ENCODE measurements around the gene EOLA1. TPM values are rescaled to one million over a fixed set of nuclear protein-coding genes. Genes with fewer than 3 reads are reported as not detected.
A peak's percentile ranks its signal among the peaks of the same experiment; 100 is the strongest.

EOLA1 gene
- total RNA-seq, 1 experiment from 2014 or later = 9.0 TPM

- H3K27ac ChIP-seq (ENCODE audit: low read depth, low read length) = no peak overlapping the region
- ChIA-PET RAD21 (ENCODE audit: low non-redundant PET in 1 of 2, low total read pairs in 2 of 2, uncharacterized antibody in 2 of 2, unreplicated experiment in 2 of 2) (no interaction called here), CTCF (interaction anchor here (1.8 kb wide), 1 partner anchor 451 kb away, joined by 8 read pairs; no protein-coding TSS in a partner anchor), POLR2A (no interaction called here)
- H4K20me1 ChIP-seq (ENCODE audit: insufficient read depth) = no peaks in the 10 kb centered on the region
- no peaks in the 10 kb centered on the region for H3K36me3 ChIP-seq (ENCODE audit: control insufficient read depth in 1 of 2, insufficient read depth in 2 of 2, low read length in 2 of 2)
- H3K9me2 ChIP-seq (ENCODE audit: insufficient read depth) = no peaks in the 10 kb centered on the region
- H3K27me3 ChIP-seq (ENCODE audit: insufficient read depth, low read length) = no peaks in the 10 kb centered on the region
- no peak for DNase-seq (ENCODE audit: low read depth, low spot score)
- ATAC-seq = peak; percentile 8
- BruUV-seq (replicated peaks) = no TSS peak
- no peaks in the 10 kb centered on the region for H3K79me2 ChIP-seq (ENCODE audit: insufficient read depth, low read length)
- no peak overlapping the region for H3K4me3 ChIP-seq (replicated peaks in 1 of 2; ENCODE audit: low read depth in 1 of 2, low read length in 2 of 2)
- no peaks in the 10 kb centered on the region for H3K9me3 ChIP-seq (ENCODE audit: control insufficient read depth in 1 of 2, insufficient read depth in 1 of 2, low read depth in 1 of 2, low read length in 2 of 2)
- intact Hi-C loops (cut with micrococcal nuclease) = no loop called here
- H2AFZ ChIP-seq (ENCODE audit: low read depth, low read length, poor library complexity, severe bottlenecking) = no peak overlapping the region
- peak in 2 of 3 experiments; percentile 19 to 36; a peak in 3 of 6 replicates for TF ChIP-seq CTCF (IDR thresholded peaks at IDR 0.05 in 2 of 3, conservative IDR thresholded peaks at IDR 0.05 in 1 of 3; ENCODE audit: borderline replicate concordance in 1 of 3, insufficient read depth in 1 of 3, low read depth in 2 of 3, low read length in 2 of 3)
- TF ChIP-seq ELF1 (IDR thresholded peaks at IDR 0.05; ENCODE audit: borderline replicate concordance, low read depth) = no peak
- H3K4me1 ChIP-seq (ENCODE audit: control insufficient read depth in 1 of 2, insufficient read depth in 2 of 2, low read length in 2 of 2) = peaks cover 11 to 35% of the 10 kb centered on the region in 2 experiments
- peak overlapping the region; percentile 63 for H3K4me2 ChIP-seq (ENCODE audit: low read length)
- no peak overlapping the region for H3K9ac ChIP-seq (ENCODE audit: low read length)
Measured at GRCh38 chrX:149510386-149510785, 30.4 kb upstream of the EOLA1 start.

DNA sequence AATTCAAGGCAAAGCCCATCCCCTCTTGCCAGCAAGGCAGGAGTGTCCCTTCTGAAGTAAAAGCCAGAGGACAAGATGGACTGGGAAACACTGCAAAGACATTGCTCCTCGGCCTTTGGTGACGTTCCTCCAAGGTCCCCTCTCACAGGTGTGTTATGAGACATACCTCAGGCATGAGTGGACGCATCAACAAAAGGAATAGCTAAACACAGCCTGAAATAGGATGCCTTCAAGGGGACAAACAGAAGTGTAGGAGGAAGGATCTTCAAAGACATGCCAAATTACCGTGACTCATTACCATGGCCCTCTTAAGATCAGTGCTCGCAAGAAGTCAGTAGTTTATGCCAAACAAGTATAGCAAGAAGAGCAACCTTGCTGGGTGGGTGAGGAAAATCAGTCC is 29.7 kb upstream of the EOLA1 start:
- H3K4me1 ChIP-seq (ENCODE audit: control insufficient read depth in 1 of 2, insufficient read depth in 2 of 2, low read length in 2 of 2) = peaks cover 11 to 29% of the 10 kb centered on the region in 2 experiments
- ATAC-seq (peak; percentile 80), DNase-seq (ENCODE audit: low read depth, low spot score) (peak; percentile 71)
- no peaks in the 10 kb centered on the region for H3K9me3 ChIP-seq (ENCODE audit: control insufficient read depth in 1 of 2, insufficient read depth in 1 of 2, low read depth in 1 of 2, low read length in 2 of 2)
- ChIA-PET RAD21 (ENCODE audit: low non-redundant PET in 1 of 2, low total read pairs in 2 of 2, uncharacterized antibody in 2 of 2, unreplicated experiment in 2 of 2) (no interaction called here), POLR2A (no interaction called here), CTCF (interaction anchor here (1.2 to 2.1 kb wide), 5 partner anchors 15 to 452 kb away, joined by 4 to 14 read pairs (median 5); no protein-coding TSS in a partner anchor)
- no TSS peak for BruUV-seq (replicated peaks)
- H3K4me3 ChIP-seq (replicated peaks in 1 of 2; ENCODE audit: low read depth in 1 of 2, low read length in 2 of 2) = peak overlapping the region in 1 of 2 experiments; percentile 32; a peak in 1 of 4 replicates
- H3K79me2 ChIP-seq (ENCODE audit: insufficient read depth, low read length) = no peaks in the 10 kb centered on the region
- no peaks in the 10 kb centered on the region for H4K20me1 ChIP-seq (ENCODE audit: insufficient read depth)
- H3K27ac ChIP-seq (ENCODE audit: low read depth, low read length) = no peak overlapping the region
- no peaks in the 10 kb centered on the region for H3K36me3 ChIP-seq (ENCODE audit: control insufficient read depth in 1 of 2, insufficient read depth in 2 of 2, low read length in 2 of 2)
- intact Hi-C loops (cut with micrococcal nuclease) = no loop called here
- peak overlapping the region; percentile 92 for H2AFZ ChIP-seq (ENCODE audit: low read depth, low read length, poor library complexity, severe bottlenecking)
- peak overlapping the region; percentile 63 for H3K4me2 ChIP-seq (ENCODE audit: low read length)
- TF ChIP-seq EGR1 (IDR thresholded peaks at IDR 0.05; ENCODE audit: low read depth) (no peak), TCF7L2 (IDR thresholded peaks at IDR 0.05; ENCODE audit: borderline replicate concordance, extremely low read depth, insufficient read depth, insufficient read length) (no peak), CBX3 (IDR thresholded peaks at IDR 0.05; ENCODE audit: low read depth) (no peak), SP1 (IDR thresholded peaks at IDR 0.05; ENCODE audit: low read depth) (peak; percentile 72), FOSL1 (IDR thresholded peaks at IDR 0.05; ENCODE audit: low read depth) (peak; percentile 60), ELF1 (IDR thresholded peaks at IDR 0.05; ENCODE audit: borderline replicate concordance, low read depth) (no peak), JUND (IDR thresholded peaks at IDR 0.05) (peak; percentile 77), MAX (IDR thresholded peaks at IDR 0.05) (no peak), SIN3A (IDR thresholded peaks at IDR 0.05; ENCODE audit: low read depth) (peak; percentile 45; the same call in 1 of the 2 replicates)
- no peaks in the 10 kb centered on the region for H3K27me3 ChIP-seq (ENCODE audit: insufficient read depth, low read length)
- H3K9me2 ChIP-seq (ENCODE audit: insufficient read depth) = no peaks in the 10 kb centered on the region
- no peak overlapping the region for H3K9ac ChIP-seq (ENCODE audit: low read length)
